Heart right ventricle (tissue), 16 donors: ENCODE results near the gene HARBI1. TPM values are rescaled to one million over a fixed set of nuclear protein-coding genes. Genes with fewer than 3 reads are reported as not detected.
"Not testable (repeated sequence)": the region's sequence is repeated elsewhere in the genome, so short reads cannot be mapped to it uniquely, and the experiment has no call there.

ENCODE experiments used
- ATAC-seq, 8 donors: fragments of 200-7000 bp; cut with Tn5 transposase; one replicate each; pipeline ENCODE4 v1.9.1; 2020; ENCODE audit warnings: mild to moderate bottlenecking in 8 of 8, moderate library complexity in 8 of 8, moderate number of reproducible peaks in 1 of 8
- DNase-seq, 2 donors: peaks; one replicate each; pipeline ENCODE4 v3.0.0-alpha.2; 2020
- H3K27ac ChIP-seq, 10 donors: fragments of 200-600 bp; sonication (generic) in 2 of 10; one replicate each; pipeline versions ENCODE4 v1.5.0 to v1.8.0; 2020 to 2022; ENCODE audit warnings: mild to moderate bottlenecking in 3 of 10
- H3K27me3 ChIP-seq, 7 donors: fragments of 200-600 bp; one replicate each; pipeline ENCODE4 v1.8.0; 2021 to 2022; ENCODE audit warnings: mild to moderate bottlenecking in 2 of 7
- H3K36me3 ChIP-seq, 9 donors: fragments of 200-600 bp; sonication (generic) in 1 of 9; one replicate each; pipeline versions ENCODE4 v1.5.0 to v1.8.0; 2020 to 2022; ENCODE audit warnings: mild to moderate bottlenecking in 2 of 9
- H3K4me1 ChIP-seq, 9 donors: fragments of 200-600 bp; sonication (generic) in 1 of 9; one replicate each; pipeline versions ENCODE4 v1.5.0 to v1.8.0; 2020 to 2022; ENCODE audit warnings: mild to moderate bottlenecking in 4 of 9
- H3K4me3 ChIP-seq, 10 donors: fragments of 200-600 bp; sonication (generic) in 2 of 10; one replicate each; pipeline versions ENCODE4 v1.5.0 to v1.8.0; 2020 to 2022; ENCODE audit warnings: mild to moderate bottlenecking in 7 of 10, moderate library complexity in 2 of 10
- H3K9me3 ChIP-seq, 11 donors: fragments of 200-600 bp in 10 of 11; sonication (generic) in 2 of 11; one replicate each; pipeline versions ENCODE4 v1.5.0 to v1.8.0; 2013 to 2022; ENCODE audit warnings: mild to moderate bottlenecking in 2 of 11, control low read depth in 1 of 11, moderate library complexity in 1 of 11
- WGBS, 2 donors: extraction: QIAGEN DNeasy Blood & Tissue Kit; methylation state at CpG; one replicate each; pipeline ENCODE4 v1.1.7; 2013; ENCODE audit warnings: inconsistent platforms in 1 of 2; 5-methylcytosine and 5-hydroxymethylcytosine counted together
- intact Hi-C, 10 donors: fragments of 100-400 bp; cut with DNase I; formaldehyde crosslinking; loops; one replicate each; pipeline versions ENCODE4 v1.11.1 to v1.14.2; 2022
- polyA plus RNA-seq, 2 donors: library from polyadenylated mRNA; stranded (reverse); fragments of 200-250 nt; gene quantifications; one replicate each; pipeline ENCODE4 v1.2.3, GENCODE V29; 2013
- total RNA-seq, 10 donors: library from RNA; stranded (reverse); fragmentation: NEBNext Ultra II Directional in 3 of 10; extraction: Animal tissue kit (Norgen Biotek cat#: 25700) in 3 of 10; gene quantifications; one replicate each; pipeline versions ENCODE4 v1.2.1 to v1.2.4, GENCODE V29; 2021 to 2023
- TF ChIP-seq, protein P1 (sequence below), 9 donors: fragments of 200-600 bp; sonication (generic) in 2 of 9; IDR thresholded peaks; one replicate each; pipeline versions ENCODE4 v1.5.0 to v1.8.0; 2021 to 2022; ENCODE audit warnings: antibody characterized with exemption in 9 of 9, mild to moderate bottlenecking in 5 of 9, moderate library complexity in 1 of 9
- donor health status: Arrhythmogenic right ventricular cardiomyopathy.
- donor health status: ischemic (EF 13 %, LVEDD 7.1; RV severe dilation, severe dysfunction).
- donor health status: healthy with polysubstance abuse.
- donor health status: DM: no; HTN: yes; CAD: no.
- donor health status: DM: no; HTN: no; CAD: no.
- donor health status: ischemic (EF 25% LVEDD 6.9; RV normal size, moderate dysfunction).
- donor health status: ischemic (EF 25% LVEDD 5.7; RV mildly dilated, moderate dysfunction).
- donor health status: healthy.
- donor health status: DM: yes; HTN: yes; CAD: no.
- donor health status: Ischemic cardiomyopathy.
- donor health status: ischemic (EF 35%, LVEDD 5.7; RV mildly dilated, moderate dysfunction).
- donor health status: nonischemic (EF 11% LVEDD 7.7; RV severe dilation, severe dysfunction).
- donor health status: DM: yes; HTN: yes; CAD: no.
- donor health status: PGD.
- donor health status: ischemic (EF 29% LVEDD 5.4; RV normal size, mild dysfunction).
- donor health status: nonischemic (EF 23%, LVEDD 6.1; RV moderate dilation, normal function).

Gene HARBI1
- total and polyA plus RNA-seq, 12 donors = 1.7 to 4.4 (median 3.0) TPM

GRCh38 chr11:46588131-46588530 lies 28.9 kb downstream of the HARBI1 start:
- intact Hi-C loops = no loop called here
- 84 to 87% methylated on average over 5 of the region's 5 CpGs for WGBS, 2 donors

DNA sequence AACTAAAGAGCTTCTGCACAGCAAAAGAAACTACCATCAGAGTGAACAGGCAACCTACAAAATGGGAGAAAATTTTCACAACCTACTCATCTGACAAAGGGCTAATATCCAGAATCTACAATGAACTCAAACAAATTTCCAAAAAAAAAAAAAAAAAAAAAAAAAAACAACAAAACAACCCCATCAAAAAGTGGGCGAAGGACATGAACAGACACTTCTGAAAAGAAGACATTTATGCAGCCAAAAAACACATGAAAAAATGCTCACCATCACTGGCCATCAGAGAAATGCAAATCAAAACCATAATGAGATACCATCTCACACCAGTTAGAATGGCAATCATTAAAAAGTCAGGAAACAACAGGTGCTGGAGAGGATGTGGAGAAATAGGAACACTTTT lies 33.5 kb downstream of the HARBI1 start:
- intact Hi-C loops, ATAC-seq, H3K27ac ChIP-seq, H3K4me3 ChIP-seq, H3K27me3 ChIP-seq, H3K9me3 ChIP-seq, DNase-seq: not testable (repeated sequence)
- H3K4me1 ChIP-seq = peaks cover 0 to 10% (median 0%) of the 10 kb centered on the region in 9 donors
- H3K36me3 ChIP-seq = peaks cover 0 to 16% (median 0%) of the 10 kb centered on the region in 9 donors
- WGBS, 2 donors = 89 to 91% methylated on average over 1 of the region's 1 CpG

More at GRCh38 chr11:46588131-46588530, 28.9 kb downstream of the HARBI1 start:
- no peak overlapping the region for H3K27ac ChIP-seq
- no peak for ATAC-seq
- no peak for DNase-seq
- TF ChIP-seq, protein P1, sequence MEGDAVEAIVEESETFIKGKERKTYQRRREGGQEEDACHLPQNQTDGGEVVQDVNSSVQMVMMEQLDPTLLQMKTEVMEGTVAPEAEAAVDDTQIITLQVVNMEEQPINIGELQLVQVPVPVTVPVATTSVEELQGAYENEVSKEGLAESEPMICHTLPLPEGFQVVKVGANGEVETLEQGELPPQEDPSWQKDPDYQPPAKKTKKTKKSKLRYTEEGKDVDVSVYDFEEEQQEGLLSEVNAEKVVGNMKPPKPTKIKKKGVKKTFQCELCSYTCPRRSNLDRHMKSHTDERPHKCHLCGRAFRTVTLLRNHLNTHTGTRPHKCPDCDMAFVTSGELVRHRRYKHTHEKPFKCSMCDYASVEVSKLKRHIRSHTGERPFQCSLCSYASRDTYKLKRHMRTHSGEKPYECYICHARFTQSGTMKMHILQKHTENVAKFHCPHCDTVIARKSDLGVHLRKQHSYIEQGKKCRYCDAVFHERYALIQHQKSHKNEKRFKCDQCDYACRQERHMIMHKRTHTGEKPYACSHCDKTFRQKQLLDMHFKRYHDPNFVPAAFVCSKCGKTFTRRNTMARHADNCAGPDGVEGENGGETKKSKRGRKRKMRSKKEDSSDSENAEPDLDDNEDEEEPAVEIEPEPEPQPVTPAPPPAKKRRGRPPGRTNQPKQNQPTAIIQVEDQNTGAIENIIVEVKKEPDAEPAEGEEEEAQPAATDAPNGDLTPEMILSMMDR (IDR thresholded peaks at IDR 0.05) = no peak
- no peaks in the 10 kb centered on the region for H3K9me3 ChIP-seq
- peaks cover 6 to 53% (median 43%) of the 10 kb centered on the region in 9 donors for H3K4me1 ChIP-seq
- no peak overlapping the region for H3K4me3 ChIP-seq
- H3K27me3 ChIP-seq = no peaks in the 10 kb centered on the region
- H3K36me3 ChIP-seq = peaks cover 0 to 16% (median 0%) of the 10 kb centered on the region in 9 donors

GRCh38 chr11:46582588-46582987 lies 34.4 kb downstream of the HARBI1 start:
- peaks cover 0 to 8% (median 0%) of the 10 kb centered on the region in 9 donors for H3K4me1 ChIP-seq
- intact Hi-C loops = no loop called here
- DNase-seq (no peak), ATAC-seq (no peak)
- peaks cover 0 to 16% (median 0%) of the 10 kb centered on the region in 9 donors for H3K36me3 ChIP-seq
- TF ChIP-seq, protein P1 (IDR thresholded peaks at IDR 0.05) = no peak
- H3K9me3 ChIP-seq = peaks cover 0 to 5% (median 0%) of the 10 kb centered on the region in 11 donors
- H3K4me3 ChIP-seq = no peak overlapping the region
- WGBS, 2 donors = 95% methylated on average over 5 of the region's 5 CpGs
- H3K27me3 ChIP-seq = no peaks in the 10 kb centered on the region
- H3K27ac ChIP-seq = no peak overlapping the region

- Histone ChIP-seq H3K9me3 (peaks cover 0 to 4% (median 0%) of the 10 kb centered on the region in 11 donors), H3K36me3 (peaks cover 0 to 5% (median 0%) of the 10 kb centered on the region in 9 donors), H3K4me1 (peaks cover 0 to 19% (median 15%) of the 10 kb centered on the region in 9 donors), H3K27ac (no peak overlapping the region), H3K27me3 (no peaks in the 10 kb centered on the region), H3K4me3 (no peak overlapping the region)
- DNase-seq (no peak), ATAC-seq (no peak)
- 100% methylated on average over 1 of the region's 1 CpG for WGBS, 2 donors
- intact Hi-C loops = no loop called here
- TF ChIP-seq, protein P1 (IDR thresholded peaks at IDR 0.05) = no peak
Observed at GRCh38 chr11:46577058-46577457, 40.0 kb downstream of the HARBI1 start.

GRCh38 chr11:46574656-46575055 lies 42.4 kb downstream of the HARBI1 start:
- intact Hi-C loops = no loop called here
- H3K4me1 ChIP-seq = peaks cover 0 to 34% (median 28%) of the 10 kb centered on the region in 9 donors
- no peak overlapping the region for H3K27ac ChIP-seq
- H3K9me3 ChIP-seq = peaks cover 0 to 4% (median 0%) of the 10 kb centered on the region in 11 donors
- ATAC-seq (no peak), DNase-seq (no peak)
- no peaks in the 10 kb centered on the region for H3K27me3 ChIP-seq
- peaks cover 0 to 5% (median 0%) of the 10 kb centered on the region in 9 donors for H3K36me3 ChIP-seq
- H3K4me3 ChIP-seq = no peak overlapping the region
- TF ChIP-seq, protein P1 (IDR thresholded peaks at IDR 0.05) = no peak
- WGBS, 2 donors = 11 to 29% methylated on average over 1 of the region's 1 CpG
